Liver (tissue), 9 donors: ENCODE data around the gene SLC17A9. TPM values are rescaled to one million over a fixed set of nuclear protein-coding genes. Genes with fewer than 3 reads are reported as not detected.

ENCODE experiments used
- DNase-seq: peaks from one replicate; pipeline ENCODE4 v3.0.0-alpha.2; 2017; ENCODE audit warnings: low spot score
- H3K27ac ChIP-seq, 2 donors: one replicate each; pipeline ENCODE4 v1.7.0; 2013; ENCODE audit warnings: inconsistent platforms in 2 of 2, low read length in 2 of 2, control low read depth in 1 of 2, low read depth in 1 of 2, mild to moderate bottlenecking in 1 of 2
- H3K27me3 ChIP-seq, 4 donors: one replicate each; pipeline versions ENCODE4 v1.6.1 to v1.7.0; 2013; ENCODE audit warnings: low read length in 3 of 4, inconsistent platforms in 1 of 4, mild to moderate bottlenecking in 1 of 4, moderate library complexity in 1 of 4; ENCODE audit not compliant: control insufficient read depth in 4 of 4, insufficient read depth in 4 of 4
- H3K36me3 ChIP-seq, 4 donors: one replicate each; pipeline versions ENCODE4 v1.6.1 to v1.7.0; 2013; ENCODE audit warnings: low read length in 3 of 4, mild to moderate bottlenecking in 3 of 4, low read depth in 1 of 4, moderate library complexity in 1 of 4; ENCODE audit not compliant: control insufficient read depth in 4 of 4, insufficient read depth in 3 of 4
- H3K4me1 ChIP-seq, 4 donors: one replicate each; pipeline versions ENCODE4 v1.6.1 to v1.7.0; 2013; ENCODE audit warnings: low read length in 3 of 4, mild to moderate bottlenecking in 3 of 4, moderate library complexity in 1 of 4; ENCODE audit not compliant: control insufficient read depth in 4 of 4, insufficient read depth in 4 of 4
- H3K4me3 ChIP-seq, 3 donors: one replicate each; pipeline versions ENCODE4 v1.6.1 to v1.7.0; 2013; ENCODE audit warnings: low read length in 3 of 3, control low read depth in 1 of 3, low read depth in 1 of 3, mild to moderate bottlenecking in 1 of 3
- H3K9ac ChIP-seq, 2 donors: one replicate each; pipeline ENCODE4 v1.7.0; 2013; ENCODE audit warnings: low read length in 2 of 2, mild to moderate bottlenecking in 2 of 2, moderate library complexity in 2 of 2, control low read depth in 1 of 2, low read depth in 1 of 2
- H3K9me3 ChIP-seq, 4 donors: one replicate each; pipeline versions ENCODE4 v1.6.1 to v1.7.0; 2013; ENCODE audit warnings: low read length in 3 of 4; ENCODE audit not compliant: control insufficient read depth in 4 of 4
- ATF3 ChIP-seq: IDR thresholded peaks from 2 replicates; pipeline ENCODE4 v1.6.1; 2016; ENCODE audit warnings: antibody characterized with exemption
- EGR1 ChIP-seq, 2 donors: IDR thresholded peaks; 2 replicates each; pipeline ENCODE4 v1.6.1; 2016 to 2018; ENCODE audit warnings: antibody characterized with exemption in 2 of 2, low read depth in 2 of 2
- FOXA1 ChIP-seq: IDR thresholded peaks from 2 replicates; pipeline ENCODE4 v1.6.1; 2016; ENCODE audit warnings: antibody characterized with exemption
- FOXA2 ChIP-seq: IDR thresholded peaks from 2 replicates; pipeline ENCODE4 v1.6.1; 2016; ENCODE audit warnings: antibody characterized with exemption
- GABPA ChIP-seq, 2 donors: IDR thresholded peaks in 1 of 2; conservative IDR thresholded peaks in 1 of 2; 2 replicates each; pipeline ENCODE4 v1.6.1; 2016; ENCODE audit warnings: antibody characterized with exemption in 2 of 2, mild to moderate bottlenecking in 1 of 2, moderate library complexity in 1 of 2
- HNF4A ChIP-seq, 2 donors: conservative IDR thresholded peaks; 2 replicates each; pipeline ENCODE4 v1.6.1; 2016; ENCODE audit warnings: antibody characterized with exemption in 2 of 2, mild to moderate bottlenecking in 2 of 2
- HNF4G ChIP-seq: IDR thresholded peaks from 2 replicates; pipeline ENCODE4 v1.6.1; 2016; ENCODE audit warnings: antibody characterized with exemption
- JUND ChIP-seq, 2 donors: IDR thresholded peaks; 2 replicates each; pipeline ENCODE4 v1.6.1; 2016; ENCODE audit warnings: antibody characterized with exemption in 2 of 2
- NR2F2 ChIP-seq: IDR thresholded peaks from 2 replicates; pipeline ENCODE4 v1.6.1; 2016; ENCODE audit warnings: antibody characterized with exemption
- RAD21 ChIP-seq, 2 donors: IDR thresholded peaks; 2 replicates each; pipeline ENCODE4 v1.6.1; 2016; ENCODE audit warnings: antibody characterized with exemption in 2 of 2, mild to moderate bottlenecking in 2 of 2
- RXRA ChIP-seq, 2 donors: IDR thresholded peaks; 2 replicates each; pipeline ENCODE4 v1.6.1; 2017 to 2018; ENCODE audit warnings: antibody characterized with exemption in 2 of 2, mild to moderate bottlenecking in 1 of 2
- SP1 ChIP-seq: IDR thresholded peaks from 2 replicates; pipeline ENCODE4 v1.6.1; 2018; ENCODE audit warnings: antibody characterized with exemption, mild to moderate bottlenecking
- TAF1 ChIP-seq: conservative IDR thresholded peaks from 2 replicates; pipeline ENCODE4 v1.6.1; 2016; ENCODE audit warnings: antibody characterized with exemption, mild to moderate bottlenecking
- YY1 ChIP-seq: IDR thresholded peaks from 2 replicates; pipeline ENCODE4 v1.6.1; 2016; ENCODE audit warnings: antibody characterized with exemption, mild to moderate bottlenecking
- WGBS: extraction: QIAGEN DNeasy Blood & Tissue Kit; methylation state at CpG from one replicate; pipeline ENCODE4 v1.1.7; 2013; 5-methylcytosine and 5-hydroxymethylcytosine counted together
- polyA plus RNA-seq, 2 donors: library from polyadenylated mRNA; stranded (reverse) in 1 of 2; unstranded in 1 of 2; fragments of 200-250 nt in 1 of 2; fragments of >200 nt in 1 of 2; fragmentation: Nextera tagmentation in 1 of 2; extraction: Ambion mirVana in 1 of 2; gene quantifications; one replicate each; pipeline versions ENCODE4 v1.2.1 to v1.2.3, GENCODE V29; 2013 to 2015
- total RNA-seq, 2 donors: library from RNA; depleted of rRNA; stranded (reverse); fragments of >200 nt; gene quantifications; one replicate each; pipeline ENCODE4 v1.2.3, GENCODE V29; 2014
- TF ChIP-seq, protein P1 (sequence below): IDR thresholded peaks from 2 replicates; pipeline ENCODE4 v1.6.1; 2016; ENCODE audit warnings: antibody characterized with exemption
- TF ChIP-seq, protein P2 (sequence below): fragments of 150-350 bp; IDR thresholded peaks from 2 replicates; pipeline ENCODE4 v1.5.1; 2017; ENCODE audit warnings: improper control_type of control experiment, low read depth, low read length; ENCODE audit not compliant: missing input control
- TF ChIP-seq, protein P3 (sequence below): IDR thresholded peaks from 2 replicates; pipeline ENCODE4 v1.6.1; 2016; ENCODE audit warnings: antibody characterized with exemption
- TF ChIP-seq, protein P4 (sequence below): IDR thresholded peaks from 2 replicates; pipeline ENCODE4 v1.6.1; 2016; ENCODE audit warnings: antibody characterized with exemption, mild to moderate bottlenecking
- donor health status: healthy.
- donor health status: healthy.
- donor health status: healthy.
- donor health status: healthy.
- donor health status: healthy.

Gene SLC17A9
- total and polyA plus RNA-seq, 4 donors = 16.0 to 138 (median 64.6) TPM

DNA sequence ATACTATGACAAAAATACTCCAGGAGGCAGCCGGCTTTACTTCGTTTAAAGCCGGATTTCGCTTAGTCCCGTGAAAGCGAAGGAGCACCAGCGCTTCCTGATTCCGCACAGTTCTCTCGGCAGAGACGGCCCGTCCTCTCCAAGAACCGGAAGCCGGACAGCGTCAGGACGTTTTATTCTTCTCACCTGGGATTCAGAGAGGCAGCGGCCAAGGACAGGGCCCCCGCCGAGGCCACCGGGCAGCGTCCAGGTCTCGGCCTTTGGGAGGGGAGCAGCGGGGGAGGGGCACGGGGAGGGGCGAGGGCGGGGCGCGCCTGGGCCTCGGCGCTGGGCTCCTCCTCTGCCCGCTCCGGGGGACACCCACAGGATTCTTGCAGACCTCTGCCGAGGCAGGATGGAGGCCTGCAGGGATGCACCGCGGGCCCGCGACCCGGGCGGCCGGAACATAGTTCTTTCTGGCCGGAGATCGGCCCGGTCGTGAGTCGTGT is 23.4 kb upstream of the SLC17A9 start:
- H3K27ac ChIP-seq = peak overlapping the region; percentile 82 to 83
- H3K27me3 ChIP-seq = no peaks in the 10 kb centered on the region
- peak overlapping the region; percentile 56 to 78 (median 69) for H3K4me3 ChIP-seq
- peak overlapping the region; percentile 1 to 97 for H3K9ac ChIP-seq
- WGBS = under 1% methylated on average over 44 of the region's 44 CpGs
- peak in 1 of 2 donors; percentile 68 for TF ChIP-seq GABPA (IDR thresholded peaks at IDR 0.05 in 1 of 2, conservative IDR thresholded peaks at IDR 0.05 in 1 of 2)
- TF ChIP-seq, protein P1, sequence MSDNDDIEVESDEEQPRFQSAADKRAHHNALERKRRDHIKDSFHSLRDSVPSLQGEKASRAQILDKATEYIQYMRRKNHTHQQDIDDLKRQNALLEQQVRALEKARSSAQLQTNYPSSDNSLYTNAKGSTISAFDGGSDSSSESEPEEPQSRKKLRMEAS = no peak
- TF ChIP-seq SP1 = peak; percentile 34
- TF ChIP-seq FOXA1 = no peak
- TF ChIP-seq RXRA (IDR thresholded peaks at IDR 0.05) = peak; percentile 38 to 47
- TF ChIP-seq RAD21 (IDR thresholded peaks at IDR 0.05) = peak in 1 of 2 donors; percentile 35
- TF ChIP-seq, protein P2, sequence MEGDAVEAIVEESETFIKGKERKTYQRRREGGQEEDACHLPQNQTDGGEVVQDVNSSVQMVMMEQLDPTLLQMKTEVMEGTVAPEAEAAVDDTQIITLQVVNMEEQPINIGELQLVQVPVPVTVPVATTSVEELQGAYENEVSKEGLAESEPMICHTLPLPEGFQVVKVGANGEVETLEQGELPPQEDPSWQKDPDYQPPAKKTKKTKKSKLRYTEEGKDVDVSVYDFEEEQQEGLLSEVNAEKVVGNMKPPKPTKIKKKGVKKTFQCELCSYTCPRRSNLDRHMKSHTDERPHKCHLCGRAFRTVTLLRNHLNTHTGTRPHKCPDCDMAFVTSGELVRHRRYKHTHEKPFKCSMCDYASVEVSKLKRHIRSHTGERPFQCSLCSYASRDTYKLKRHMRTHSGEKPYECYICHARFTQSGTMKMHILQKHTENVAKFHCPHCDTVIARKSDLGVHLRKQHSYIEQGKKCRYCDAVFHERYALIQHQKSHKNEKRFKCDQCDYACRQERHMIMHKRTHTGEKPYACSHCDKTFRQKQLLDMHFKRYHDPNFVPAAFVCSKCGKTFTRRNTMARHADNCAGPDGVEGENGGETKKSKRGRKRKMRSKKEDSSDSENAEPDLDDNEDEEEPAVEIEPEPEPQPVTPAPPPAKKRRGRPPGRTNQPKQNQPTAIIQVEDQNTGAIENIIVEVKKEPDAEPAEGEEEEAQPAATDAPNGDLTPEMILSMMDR = no peak
- peak; percentile 67 for TF ChIP-seq TAF1
- TF ChIP-seq JUND (IDR thresholded peaks at IDR 0.05) = no peak
- TF ChIP-seq ATF3 = no peak
- no peak for TF ChIP-seq FOXA2
- TF ChIP-seq, protein P3, sequence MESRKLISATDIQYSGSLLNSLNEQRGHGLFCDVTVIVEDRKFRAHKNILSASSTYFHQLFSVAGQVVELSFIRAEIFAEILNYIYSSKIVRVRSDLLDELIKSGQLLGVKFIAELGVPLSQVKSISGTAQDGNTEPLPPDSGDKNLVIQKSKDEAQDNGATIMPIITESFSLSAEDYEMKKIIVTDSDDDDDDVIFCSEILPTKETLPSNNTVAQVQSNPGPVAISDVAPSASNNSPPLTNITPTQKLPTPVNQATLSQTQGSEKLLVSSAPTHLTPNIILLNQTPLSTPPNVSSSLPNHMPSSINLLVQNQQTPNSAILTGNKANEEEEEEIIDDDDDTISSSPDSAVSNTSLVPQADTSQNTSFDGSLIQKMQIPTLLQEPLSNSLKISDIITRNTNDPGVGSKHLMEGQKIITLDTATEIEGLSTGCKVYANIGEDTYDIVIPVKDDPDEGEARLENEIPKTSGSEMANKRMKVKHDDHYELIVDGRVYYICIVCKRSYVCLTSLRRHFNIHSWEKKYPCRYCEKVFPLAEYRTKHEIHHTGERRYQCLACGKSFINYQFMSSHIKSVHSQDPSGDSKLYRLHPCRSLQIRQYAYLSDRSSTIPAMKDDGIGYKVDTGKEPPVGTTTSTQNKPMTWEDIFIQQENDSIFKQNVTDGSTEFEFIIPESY = no peak
- no peak for TF ChIP-seq EGR1 (IDR thresholded peaks at IDR 0.05; ENCODE audit: low read depth in 2 of 2)
- peak; percentile 33 to 50 for TF ChIP-seq HNF4A (conservative IDR thresholded peaks at IDR 0.05)
- TF ChIP-seq NR2F2 = no peak
- TF ChIP-seq HNF4G = no peak
- TF ChIP-seq, protein P4, sequence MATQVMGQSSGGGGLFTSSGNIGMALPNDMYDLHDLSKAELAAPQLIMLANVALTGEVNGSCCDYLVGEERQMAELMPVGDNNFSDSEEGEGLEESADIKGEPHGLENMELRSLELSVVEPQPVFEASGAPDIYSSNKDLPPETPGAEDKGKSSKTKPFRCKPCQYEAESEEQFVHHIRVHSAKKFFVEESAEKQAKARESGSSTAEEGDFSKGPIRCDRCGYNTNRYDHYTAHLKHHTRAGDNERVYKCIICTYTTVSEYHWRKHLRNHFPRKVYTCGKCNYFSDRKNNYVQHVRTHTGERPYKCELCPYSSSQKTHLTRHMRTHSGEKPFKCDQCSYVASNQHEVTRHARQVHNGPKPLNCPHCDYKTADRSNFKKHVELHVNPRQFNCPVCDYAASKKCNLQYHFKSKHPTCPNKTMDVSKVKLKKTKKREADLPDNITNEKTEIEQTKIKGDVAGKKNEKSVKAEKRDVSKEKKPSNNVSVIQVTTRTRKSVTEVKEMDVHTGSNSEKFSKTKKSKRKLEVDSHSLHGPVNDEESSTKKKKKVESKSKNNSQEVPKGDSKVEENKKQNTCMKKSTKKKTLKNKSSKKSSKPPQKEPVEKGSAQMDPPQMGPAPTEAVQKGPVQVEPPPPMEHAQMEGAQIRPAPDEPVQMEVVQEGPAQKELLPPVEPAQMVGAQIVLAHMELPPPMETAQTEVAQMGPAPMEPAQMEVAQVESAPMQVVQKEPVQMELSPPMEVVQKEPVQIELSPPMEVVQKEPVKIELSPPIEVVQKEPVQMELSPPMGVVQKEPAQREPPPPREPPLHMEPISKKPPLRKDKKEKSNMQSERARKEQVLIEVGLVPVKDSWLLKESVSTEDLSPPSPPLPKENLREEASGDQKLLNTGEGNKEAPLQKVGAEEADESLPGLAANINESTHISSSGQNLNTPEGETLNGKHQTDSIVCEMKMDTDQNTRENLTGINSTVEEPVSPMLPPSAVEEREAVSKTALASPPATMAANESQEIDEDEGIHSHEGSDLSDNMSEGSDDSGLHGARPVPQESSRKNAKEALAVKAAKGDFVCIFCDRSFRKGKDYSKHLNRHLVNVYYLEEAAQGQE = peak; percentile 60
- peak; percentile 31 for TF ChIP-seq YY1
- DNase-seq = peak; percentile 89
- no peaks in the 10 kb centered on the region for H3K9me3 ChIP-seq
- no peaks in the 10 kb centered on the region for H3K36me3 ChIP-seq
- peaks cover 18 to 57% (median 47%) of the 10 kb centered on the region in 4 donors for H3K4me1 ChIP-seq
